ENCODE results near the gene VAV2.

GRCh38 chr9:133771486-133772482 is 220.3 kb downstream of the VAV2 start:
- TF ChIP-seq POLR2A (IDR thresholded peaks at IDR 0.05) (no peak), CTCF (IDR thresholded peaks at IDR 0.05) (no peak)

Data from uterus (tissue), 2 donors.